Right hindlimb (tissue), 1 donor: Measurements from ENCODE around the gene MUC22.
"Not testable (repeated sequence)": the region's sequence is repeated elsewhere in the genome, so short reads cannot be mapped to it uniquely, and the experiment has no call there.

ENCODE experiments used
- DNase-seq: peaks from one replicate; pipeline ENCODE4 v3.0.0-alpha.2; 2018

The MUC22 gene

DNA sequence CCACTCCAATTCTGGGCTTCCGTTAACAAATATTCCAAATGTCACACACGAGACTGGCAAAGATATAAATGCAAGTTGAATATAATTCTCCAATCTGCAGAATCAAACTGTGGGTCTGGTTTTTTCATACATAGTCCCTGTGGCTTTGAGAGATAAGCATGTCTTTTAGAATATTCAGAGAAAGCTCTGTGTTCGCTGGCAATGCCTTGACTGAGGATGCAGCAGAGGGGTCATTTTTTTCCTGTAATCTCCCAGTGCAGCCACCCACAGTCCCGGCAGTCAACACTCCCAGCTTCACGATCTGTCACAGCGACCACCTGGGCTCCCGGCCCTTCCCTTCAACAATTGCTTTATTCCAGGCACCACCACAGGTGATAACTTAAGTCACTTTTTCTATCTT, 30.5 kb downstream of the MUC22 start:
- DNase-seq: no peak

DNA sequence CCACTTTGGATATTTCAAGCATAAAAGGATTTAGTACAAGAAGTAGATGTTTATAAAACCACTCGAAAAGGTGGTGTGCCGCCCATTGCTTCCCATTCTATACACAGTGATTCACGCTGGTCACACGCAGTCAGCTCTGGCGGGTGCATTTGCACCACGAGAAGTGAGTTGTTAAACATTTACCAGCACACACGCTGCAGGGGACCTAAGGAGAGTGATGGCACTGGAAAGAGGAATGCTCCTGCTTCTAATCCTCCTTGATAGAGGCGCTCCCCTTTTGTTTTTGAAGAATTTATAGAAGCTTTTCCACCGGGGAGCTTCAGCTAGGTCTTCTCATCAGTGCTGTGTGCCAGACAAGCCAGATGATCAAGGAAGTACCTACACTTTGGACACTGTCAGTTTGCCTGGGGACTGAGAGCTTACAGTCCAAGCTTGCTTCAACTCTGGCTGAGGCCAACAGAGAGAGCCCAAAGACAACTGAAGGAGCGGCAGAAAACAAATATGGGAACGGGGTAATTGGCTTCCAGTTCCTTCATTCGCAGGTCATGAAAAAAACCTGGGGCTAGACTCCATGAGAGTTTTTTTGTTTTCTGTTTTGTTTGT, 31.2 kb downstream of the MUC22 start:
- no peak for DNase-seq

DNA sequence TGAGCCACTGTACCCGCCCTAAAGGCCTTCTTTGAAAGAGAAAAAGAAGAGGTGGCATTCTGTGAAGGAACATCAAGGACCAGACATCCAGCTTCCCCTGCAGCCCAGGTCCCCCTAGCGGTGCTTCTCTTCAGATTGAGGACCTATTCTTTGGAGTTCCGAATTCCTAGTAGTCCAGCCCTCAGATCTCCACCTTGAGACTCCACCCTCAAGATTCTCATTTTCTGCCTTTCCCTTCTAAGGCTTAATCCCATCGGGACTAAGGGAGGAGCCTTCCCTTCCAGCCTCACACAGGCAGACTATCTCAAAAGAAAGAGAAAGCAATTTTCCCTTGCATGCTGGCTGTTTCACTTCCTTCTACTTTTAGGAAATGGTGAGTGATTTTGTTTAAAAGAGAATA, 32.5 kb downstream of the MUC22 start:
- peak; percentile 46 for DNase-seq

DNA sequence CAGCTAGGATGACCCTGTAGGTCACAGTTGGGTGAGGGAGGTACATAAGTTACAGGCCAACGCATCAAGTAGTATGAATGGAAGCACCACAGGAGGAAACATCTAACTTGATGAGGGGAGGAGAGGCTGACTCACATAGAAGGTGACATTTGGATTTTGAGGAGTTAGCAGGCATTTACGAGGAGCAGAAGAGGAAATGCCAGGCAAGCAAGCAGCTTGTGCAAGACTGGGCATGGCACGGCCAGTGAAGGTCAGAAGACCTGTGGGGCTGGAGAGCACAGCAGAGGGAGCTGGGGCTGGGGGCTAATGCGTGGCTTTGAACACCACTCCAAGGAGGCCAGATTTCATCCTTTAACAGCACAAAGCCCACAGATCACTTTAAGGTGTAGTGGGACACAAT, 37.8 kb downstream of the MUC22 start:
- DNase-seq: no peak

DNA sequence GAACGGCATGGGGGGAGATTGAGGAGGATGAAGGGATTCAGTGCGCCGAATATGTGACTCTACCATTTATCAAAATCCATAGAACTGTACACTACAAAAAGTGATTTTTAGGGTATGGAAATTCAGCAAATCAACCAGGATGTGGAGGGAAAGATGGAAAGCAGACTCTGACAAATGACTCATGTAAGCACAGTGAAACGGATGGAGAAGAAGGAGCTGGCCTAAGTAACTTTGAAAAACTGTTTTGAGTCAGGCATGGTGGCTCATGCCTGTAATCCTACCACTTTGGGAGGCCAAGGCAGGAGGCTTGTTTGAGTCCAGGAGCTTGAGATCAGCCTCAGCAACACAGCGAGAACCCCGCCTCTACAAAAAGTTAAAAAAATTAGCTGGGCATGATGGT, 39.2 kb downstream of the MUC22 start:
- no peak for DNase-seq

DNA sequence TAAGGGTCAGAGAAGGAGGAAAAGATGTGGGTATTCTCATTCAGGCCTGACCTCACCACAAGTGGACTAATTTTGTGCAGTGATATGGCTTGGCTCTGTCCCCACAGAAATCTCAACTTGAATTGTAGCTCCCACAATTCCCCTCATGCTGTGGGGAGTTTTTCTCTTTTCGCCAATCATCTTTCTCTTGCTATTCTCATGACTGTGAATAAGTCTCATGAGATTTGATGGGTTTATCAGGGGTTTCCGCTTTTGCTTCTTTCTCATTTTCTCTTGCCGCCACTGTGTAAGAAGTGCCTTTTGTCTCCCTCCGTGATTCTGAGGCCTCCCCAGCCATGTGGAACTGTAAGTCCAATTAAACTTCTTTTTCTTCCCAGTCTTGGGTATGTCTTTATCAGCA, 42.9 kb downstream of the MUC22 start:
- DNase-seq: not testable (repeated sequence)

DNA sequence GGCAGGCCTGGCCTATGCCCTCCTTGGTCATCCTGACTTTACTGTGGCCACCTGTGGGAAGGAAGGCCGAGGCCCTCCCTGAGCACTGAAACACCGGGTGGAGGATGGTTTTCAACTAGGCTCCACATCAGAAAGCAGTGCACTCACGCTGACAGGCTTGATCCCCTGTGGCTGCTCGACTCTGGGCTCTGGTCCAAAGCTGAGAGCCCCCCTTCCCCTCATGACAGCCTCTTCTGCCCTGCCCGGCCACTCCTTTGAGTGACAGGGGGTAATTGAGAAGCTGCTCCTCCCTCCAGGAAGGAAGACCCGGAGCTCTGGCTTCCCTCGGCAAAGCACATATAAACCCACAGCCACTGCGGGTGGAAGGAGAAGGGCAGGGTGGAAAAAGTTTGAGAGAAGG, 43.6 kb downstream of the MUC22 start:
- peak; percentile 21 for DNase-seq

DNA sequence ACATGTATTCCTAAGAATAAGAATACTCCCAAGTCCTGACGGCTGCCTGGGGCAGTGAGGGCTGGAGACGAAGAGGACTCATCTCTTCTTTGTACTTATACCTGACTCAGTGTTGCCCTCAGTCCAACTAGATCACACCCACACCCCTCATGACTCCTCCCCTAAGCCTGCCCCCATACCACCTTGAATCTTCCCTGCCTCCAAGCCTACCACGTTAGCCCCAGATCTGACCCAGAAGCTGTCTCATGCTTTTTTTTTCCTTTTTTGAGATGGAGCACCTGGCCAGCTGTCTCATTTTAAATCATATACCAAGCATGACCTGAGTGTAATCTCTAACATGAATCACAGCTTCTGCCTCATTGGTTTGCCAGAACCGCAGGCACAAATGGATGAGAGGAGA, 45.2 kb downstream of the MUC22 start:
- DNase-seq: no peak

DNA sequence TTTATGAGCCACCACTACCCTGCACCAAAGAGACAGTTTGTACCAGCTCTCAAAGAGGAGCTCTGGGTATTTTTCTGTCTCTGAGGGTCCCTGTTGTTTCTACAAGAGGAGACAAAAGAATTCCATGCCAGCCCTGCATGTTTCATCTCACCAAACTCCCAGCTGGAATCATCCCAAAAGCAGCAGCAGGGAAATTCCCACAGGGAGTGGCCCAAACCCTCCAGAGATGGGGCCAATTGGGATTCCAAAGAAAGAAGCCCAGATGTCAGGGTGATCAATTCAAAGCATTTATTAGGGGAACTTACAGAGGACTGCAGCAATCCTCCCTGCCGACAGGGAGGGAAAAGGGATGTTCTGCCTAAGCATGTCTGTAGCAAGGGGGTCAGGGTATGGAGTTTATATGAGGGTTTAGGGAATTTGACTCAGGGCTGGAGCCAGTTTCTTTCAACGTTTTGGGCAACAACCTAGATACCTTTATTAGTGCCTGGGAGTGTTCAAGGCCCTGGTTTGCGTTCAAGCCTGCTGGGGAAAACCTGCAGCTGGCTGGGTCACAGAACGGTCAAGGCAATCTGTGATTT, 47.2 kb downstream of the MUC22 start:
- no peak for DNase-seq

DNA sequence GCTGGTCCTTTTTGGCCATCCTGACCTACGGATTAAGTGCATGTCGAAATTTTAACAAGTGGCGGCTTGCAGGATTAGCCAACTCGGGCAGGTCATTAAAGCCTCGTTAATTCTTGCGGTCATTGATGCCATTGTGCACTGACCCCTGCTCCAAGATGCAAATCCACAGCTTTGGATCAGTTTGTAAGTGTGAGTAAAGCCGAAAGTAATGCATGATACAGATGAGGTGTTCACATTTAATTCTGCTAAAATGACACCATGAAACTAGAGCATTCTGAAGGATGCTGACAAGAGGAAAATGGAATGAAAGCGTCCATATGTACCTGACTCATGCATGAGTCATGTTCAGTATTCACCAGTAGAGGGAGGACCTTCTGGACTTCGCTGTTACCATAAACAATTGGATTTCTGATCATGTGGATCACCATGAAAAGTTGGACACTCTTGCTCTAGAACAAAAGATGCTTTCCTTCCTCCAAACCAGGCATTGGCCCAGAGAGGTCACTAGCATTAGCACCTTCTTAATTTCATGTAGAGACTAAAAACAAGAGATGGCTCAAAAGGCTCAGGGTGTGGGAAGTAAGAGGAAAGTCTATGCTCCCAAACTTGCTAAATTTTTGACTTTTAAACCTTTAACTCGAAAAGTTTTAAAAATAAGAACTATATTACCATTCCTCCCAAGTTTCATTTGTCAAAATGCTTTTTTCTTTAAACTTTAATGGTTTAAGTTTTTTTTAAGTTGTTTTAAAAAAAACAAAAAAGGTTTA, 48.0 kb downstream of the MUC22 start:
- DNase-seq: no peak

DNA sequence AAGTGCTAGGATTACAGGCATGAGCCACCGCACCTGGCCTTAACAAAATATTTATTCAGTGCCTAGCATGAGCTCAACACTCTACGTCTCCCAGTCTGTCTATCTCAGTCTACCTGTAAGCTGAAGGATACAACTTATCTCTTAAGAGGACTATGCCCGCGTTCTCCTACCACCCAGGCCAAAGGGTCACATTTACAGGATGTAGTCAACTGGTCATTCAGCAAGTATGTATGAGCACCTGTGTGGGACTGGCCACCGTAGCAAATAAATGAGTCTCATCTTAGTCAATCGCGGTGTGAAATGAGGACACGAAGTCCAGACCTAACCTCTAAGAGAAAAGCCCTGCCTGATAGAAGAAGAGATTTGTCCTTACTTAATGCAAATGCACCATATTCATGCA, 49.9 kb downstream of the MUC22 start:
- DNase-seq: no peak

DNA sequence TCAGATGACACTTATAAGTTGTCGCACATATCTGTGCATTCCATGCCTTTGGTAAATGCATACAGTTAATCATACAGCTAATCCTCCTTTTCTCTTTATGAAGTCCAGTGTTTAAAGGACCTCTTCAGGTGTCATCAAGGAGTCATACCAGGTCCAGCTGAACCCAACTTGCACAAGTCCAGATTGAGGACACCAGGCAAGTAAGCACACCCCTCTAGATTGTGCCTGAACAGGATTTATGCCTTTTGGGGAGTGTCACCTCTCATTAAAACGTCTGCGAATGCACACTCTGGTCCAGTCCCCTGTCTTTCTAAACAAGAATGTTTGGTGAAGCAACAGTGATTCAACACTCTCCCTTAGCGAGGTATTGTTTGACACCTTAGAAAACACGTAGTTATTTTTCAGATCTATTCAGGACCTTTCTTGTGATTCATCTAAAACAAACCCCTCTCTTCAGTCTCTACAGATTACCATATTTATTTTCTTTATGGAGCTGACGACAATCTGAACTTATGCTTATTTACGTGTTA, 53.7 kb downstream of the MUC22 start:
- DNase-seq: no peak

DNA sequence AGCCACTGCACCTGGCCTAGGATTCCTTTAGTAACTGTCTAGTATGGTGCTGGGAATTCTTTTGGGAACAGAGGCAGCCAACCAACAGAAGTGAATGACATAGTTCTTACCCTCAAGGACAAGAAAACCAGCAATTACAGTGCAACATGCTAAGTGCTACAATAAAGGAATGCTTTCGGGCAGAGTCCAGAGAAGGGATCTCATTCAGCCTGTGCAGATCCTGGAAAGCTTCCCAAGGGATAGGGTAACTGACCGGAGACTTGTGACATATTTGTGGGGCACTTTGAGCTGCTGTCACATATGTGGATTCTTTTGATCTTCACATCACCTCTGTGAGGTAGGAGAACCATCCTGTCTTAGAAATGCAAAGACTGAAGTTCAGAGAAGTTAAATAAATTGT, 55.3 kb downstream of the MUC22 start:
- DNase-seq: no peak

DNA sequence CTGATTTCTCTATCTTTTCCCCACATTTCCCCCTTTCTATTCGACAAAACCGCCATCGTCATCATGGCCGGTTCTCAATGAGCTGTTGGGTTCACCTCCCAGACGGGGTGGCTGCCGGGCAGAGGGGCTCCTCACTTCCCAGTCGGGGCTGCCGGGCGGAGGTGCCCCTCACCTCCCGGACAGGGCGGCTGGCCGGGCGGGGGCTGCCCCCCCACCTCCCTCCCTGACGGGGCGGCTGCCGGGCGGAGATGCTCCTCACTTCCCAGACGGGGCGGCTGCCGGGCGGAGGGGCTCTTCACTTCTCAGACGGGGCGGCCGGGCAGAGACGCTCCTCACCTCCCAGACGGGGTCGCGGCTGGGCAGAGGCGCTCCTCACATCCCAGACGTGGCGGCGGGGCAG, 56.8 kb downstream of the MUC22 start:
- DNase-seq: not testable (repeated sequence)

DNA sequence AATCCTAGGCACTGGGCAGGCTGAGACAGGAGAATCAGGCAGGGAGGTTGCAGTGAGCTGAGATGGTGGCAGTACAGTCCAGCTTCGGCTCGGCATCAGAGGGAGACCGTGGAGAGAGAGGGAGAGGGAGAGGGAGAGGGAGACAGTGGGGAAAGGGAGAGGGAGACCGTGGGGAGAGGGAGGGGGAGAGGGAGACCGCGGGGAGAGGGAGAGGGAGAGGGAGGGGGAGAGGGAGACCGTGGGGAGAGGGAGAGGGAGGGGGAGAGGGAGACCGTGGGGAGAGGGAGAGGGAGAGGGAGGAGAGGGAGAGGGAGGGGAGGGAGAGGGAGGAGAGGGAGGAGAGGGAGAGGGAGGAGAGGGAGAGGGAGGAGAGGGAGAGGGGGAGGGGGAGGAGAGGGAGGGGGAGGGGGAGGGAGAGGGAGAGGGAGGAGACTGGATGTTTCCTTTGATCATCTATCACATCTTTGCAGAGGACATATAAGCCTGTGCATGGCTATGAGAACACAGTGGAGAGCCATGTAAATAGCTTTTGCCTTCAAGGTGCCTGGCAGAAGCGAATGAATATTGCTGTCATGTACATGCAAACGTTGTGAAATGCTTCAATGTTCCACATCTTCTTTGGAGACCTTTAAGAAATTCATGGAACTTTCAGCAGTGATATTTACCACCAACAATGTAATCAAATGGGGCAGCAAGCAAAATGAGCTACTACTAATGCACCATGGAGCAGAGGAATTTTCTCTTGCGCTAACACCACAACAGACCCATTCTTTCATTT, 57.8 kb downstream of the MUC22 start:
- not testable (repeated sequence) for DNase-seq

DNA sequence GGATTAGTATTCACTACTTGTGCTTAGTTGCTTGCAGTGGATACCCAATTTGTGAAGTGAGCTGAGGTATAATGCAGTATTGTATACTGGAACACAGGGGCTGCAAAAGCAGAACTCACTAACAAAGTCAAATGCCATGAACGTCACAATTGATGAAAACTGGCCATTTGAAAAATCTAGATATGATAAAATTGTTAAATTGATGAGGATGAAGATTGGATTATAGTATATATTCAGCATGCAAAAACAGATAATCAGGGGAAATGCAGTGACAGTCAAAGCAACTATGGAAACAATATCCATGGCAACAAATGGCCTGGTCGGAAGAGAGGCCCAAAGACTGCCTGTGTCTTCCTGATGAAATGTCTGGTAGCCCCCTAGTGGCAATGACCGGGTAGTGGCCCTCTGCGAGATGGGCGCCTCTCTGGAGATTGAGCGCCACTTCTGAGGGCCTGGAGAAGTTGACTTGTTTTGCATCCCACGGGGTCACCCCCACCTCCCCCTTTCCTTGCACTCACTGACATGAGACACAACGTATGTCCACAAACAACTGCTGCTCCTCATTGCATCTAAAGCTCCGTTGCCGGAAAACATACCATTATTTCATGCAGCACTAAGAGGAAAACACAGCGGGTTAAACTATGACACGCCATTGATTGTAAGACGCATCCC, 58.5 kb downstream of the MUC22 start:
- peak; percentile 70 for DNase-seq

DNA sequence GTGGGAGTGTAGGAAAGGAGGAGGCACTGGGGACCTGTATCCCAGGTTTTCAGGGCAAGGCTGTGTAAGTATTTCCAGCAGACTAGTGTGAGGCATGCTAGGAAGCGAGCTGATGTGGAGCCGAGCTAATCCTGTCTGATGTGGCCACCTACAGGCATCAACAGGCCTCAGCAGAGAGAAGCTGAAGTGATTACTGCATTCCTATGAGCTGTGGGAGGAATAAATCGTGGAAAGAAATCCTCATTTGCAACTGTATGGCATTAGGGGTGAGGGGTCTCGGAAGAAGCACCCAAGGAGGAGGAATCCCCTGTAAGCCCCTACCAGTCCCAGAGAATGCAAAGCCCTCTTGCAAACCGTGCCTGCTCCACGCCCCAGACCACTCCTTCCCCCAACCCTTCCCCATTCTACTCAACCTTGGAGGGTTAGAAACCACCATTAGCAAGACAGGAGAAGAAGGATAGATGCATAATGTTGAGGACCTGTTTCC, 60.5 kb downstream of the MUC22 start:
- peak; percentile 61 for DNase-seq

DNA sequence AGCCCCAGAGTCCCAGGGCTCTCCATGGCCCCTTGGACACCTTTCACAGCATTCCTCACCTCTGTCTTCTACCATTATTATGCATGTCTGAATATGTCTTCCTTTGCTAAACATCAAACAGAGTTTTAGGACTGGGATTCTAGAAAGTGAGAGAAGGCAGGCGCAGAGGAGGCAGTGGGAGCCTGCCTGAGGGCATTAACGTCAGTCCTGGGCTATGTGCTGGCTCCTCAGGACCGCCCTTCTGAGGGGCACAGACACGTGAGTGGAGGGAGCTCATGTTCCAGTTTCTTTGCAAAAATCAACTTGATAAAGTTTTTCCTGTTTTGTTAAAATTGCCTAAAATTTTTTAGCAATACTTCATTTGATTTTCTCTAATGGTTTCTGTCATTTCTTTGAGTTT, 64.1 kb downstream of the MUC22 start:
- DNase-seq: no peak

DNA sequence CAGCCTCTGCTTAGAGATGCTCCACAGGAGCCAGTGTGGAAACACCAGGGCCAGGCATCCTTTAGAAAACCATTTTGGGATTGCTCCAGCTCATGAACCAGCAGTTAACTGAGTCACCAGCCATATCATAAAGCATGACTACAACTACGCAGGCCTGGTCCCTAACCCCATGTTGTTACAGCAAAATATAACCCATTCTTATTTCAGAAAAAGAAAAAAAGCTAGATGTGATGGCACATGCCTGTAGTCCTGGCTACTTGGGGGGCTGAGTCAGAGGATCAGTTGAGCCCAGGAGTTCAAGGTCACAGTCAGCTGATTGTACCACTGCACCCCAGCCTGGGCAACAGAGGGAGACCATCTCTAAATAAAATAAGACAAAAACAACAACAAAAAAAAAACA, 65.3 kb downstream of the MUC22 start:
- no peak for DNase-seq

DNA sequence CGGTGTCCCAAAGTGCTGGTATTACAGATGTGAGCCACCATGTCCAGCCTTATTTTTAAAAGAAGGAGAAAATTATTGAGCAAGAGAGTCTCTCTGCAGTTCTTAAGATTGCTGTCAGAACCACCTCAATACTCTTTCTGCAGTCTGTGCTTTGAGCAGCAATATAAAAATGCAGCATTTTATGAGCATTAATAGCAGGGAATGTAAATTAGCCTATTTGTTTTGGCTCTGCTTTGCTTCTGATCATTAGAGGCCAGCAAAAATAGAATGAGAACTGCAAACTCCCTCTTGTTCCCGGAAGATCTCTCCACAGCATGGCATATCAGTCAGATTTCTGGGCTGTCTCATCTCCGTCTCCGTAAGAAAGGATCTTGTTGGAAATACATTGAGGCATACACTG, 66.3 kb downstream of the MUC22 start:
- no peak for DNase-seq

DNA sequence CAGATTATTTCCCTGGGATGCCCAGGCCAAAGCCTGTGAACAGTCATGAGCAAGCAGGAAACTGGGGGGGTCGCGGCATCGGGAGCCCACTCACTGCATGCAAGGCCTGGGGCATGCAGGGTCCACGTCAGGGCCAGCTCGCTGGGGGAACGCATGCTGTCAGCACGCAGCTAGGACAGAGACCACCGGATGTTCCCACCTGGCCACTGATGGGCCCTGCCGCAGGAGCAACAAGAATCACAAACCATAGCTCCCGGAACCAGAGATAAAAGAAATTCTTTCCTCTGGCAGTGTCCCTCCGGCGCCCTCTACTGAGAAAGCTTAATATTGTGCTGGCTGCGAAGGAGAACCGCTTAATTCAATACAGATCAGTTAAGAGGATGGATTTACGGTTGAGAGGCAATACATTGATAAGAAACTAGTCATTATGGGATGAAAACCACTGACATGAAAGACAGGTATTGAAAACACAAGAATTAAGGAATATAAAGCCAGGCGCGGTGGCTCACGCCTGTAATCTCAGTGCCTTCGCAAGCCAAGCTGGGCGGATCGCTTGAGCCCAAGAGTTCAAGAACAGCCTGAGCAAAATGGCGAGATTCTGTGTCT, 69.5 kb downstream of the MUC22 start:
- peak; percentile 61 for DNase-seq

DNA sequence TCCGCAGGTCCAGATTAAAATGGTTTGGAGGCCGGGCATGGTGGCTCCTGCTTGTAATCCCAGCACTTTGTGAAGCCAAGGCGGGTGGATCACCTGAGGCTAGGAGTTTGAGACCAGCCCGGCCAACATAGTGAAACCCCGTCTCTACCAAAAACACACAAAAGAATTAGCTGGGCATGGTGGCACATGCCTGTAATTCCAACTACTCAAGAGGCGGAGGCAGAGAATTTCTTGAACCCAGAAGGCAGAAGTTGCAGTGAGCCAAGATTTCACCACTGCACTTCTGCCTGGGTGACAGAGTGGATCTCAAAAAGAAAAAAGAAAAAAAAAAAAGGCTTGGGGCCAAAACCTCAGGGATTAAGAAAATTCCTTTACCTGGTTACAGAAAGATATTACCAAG, 71.6 kb downstream of the MUC22 start:
- DNase-seq: no peak
